ENCODE results near the gene ZDHHC20.
"Not testable (repeated sequence)": the region's sequence is repeated elsewhere in the genome, so short reads cannot be mapped to it uniquely, and the experiment has no call there.

The ZDHHC20 gene

DNA sequence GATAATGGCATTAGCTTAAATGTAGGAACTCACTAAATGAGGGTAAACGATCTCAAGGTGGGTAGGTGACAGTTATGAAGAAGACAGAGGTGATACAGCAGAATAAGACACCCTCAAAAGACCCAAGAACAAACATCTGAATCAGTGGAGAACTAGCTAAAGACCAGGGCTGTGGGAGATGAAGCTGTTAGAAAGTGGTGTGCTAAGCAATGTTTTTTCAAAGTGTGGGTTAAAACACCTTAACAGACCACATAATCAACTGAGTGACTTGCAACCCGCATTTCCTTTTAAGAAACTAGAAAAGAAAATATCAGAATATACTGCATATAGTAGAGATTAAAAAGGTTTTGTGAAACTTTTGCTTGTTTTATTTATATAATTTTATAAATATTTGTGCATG is 70.0 kb downstream of the ZDHHC20 start:
- peaks cover 7% of the 10 kb centered on the region for H3K36me3 ChIP-seq (ENCODE audit: insufficient read depth, low read length)
- no peak overlapping the region for H3K9ac ChIP-seq (ENCODE audit: low read length)
- H3K27ac ChIP-seq (ENCODE audit: low read depth, low read length): no peak overlapping the region
- no peaks in the 10 kb centered on the region for H3K27me3 ChIP-seq (ENCODE audit: control insufficient read depth in 1 of 2, insufficient read depth in 2 of 2, low read length in 2 of 2)
- H3K4me3 ChIP-seq (ENCODE audit: low read depth in 1 of 2, low read length in 2 of 2): no peak overlapping the region
- H3K4me1 ChIP-seq (ENCODE audit: insufficient read depth, low read length): no peaks in the 10 kb centered on the region
- no peaks in the 10 kb centered on the region for H3K9me3 ChIP-seq (ENCODE audit: low read length)

DNA sequence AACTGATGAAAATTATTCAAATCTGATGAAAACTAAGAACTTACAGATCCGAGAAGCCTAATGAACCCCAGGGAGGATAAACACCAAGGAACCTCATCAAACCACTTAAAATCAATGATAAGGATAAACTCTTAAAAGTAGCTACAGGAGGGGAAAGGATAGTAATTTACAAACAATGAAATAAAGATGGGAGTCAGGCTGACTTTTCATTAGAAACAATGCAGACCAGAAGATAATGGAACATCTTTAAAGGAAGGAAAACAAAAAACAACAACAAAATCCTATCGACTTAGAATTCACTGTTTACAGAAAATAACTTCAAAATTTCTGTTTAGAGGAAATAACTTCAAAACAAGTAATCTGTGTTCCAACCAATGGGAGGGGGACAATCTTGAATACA is 73.4 kb downstream of the ZDHHC20 start:
- Histone ChIP-seq H3K9me3 (ENCODE audit: low read length) (no peaks in the 10 kb centered on the region), H3K27me3 (ENCODE audit: control insufficient read depth in 1 of 2, insufficient read depth in 2 of 2, low read length in 2 of 2) (no peaks in the 10 kb centered on the region), H3K4me3 (ENCODE audit: low read depth in 1 of 2, low read length in 2 of 2) (no peak overlapping the region), H3K4me1 (ENCODE audit: insufficient read depth, low read length) (no peaks in the 10 kb centered on the region), H3K9ac (ENCODE audit: low read length) (no peak overlapping the region), H3K27ac (ENCODE audit: low read depth, low read length) (no peak overlapping the region), H3K36me3 (ENCODE audit: insufficient read depth, low read length) (peaks cover 21% of the 10 kb centered on the region)

DNA sequence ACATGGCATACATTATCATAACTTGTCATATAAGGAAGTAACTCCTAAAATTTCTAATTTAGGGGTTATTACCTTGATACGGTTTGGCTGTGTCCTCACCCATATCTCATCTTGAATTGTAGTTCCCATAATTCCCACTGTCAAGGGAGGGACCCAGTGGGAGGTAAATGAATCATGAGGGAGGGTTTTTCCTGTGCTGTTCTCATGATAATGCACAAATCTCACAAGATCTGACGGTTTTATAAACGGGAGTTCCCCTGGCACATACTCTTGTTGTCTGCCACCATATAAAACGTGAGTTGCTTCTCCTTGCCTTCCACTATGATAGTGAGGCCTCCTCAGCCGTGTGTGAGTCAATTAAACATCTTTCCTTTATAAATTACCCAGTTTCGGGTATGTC is 76.0 kb downstream of the ZDHHC20 start:
- H3K27me3 ChIP-seq (ENCODE audit: control insufficient read depth in 1 of 2, insufficient read depth in 2 of 2, low read length in 2 of 2): no peaks in the 10 kb centered on the region
- no peaks in the 10 kb centered on the region for H3K4me1 ChIP-seq (ENCODE audit: insufficient read depth, low read length)
- no peak overlapping the region for H3K4me3 ChIP-seq (ENCODE audit: low read depth in 1 of 2, low read length in 2 of 2)
- no peaks in the 10 kb centered on the region for H3K9me3 ChIP-seq (ENCODE audit: low read length)
- peaks cover 21% of the 10 kb centered on the region for H3K36me3 ChIP-seq (ENCODE audit: insufficient read depth, low read length)
- H3K27ac ChIP-seq (ENCODE audit: low read depth, low read length): no peak overlapping the region
- no peak overlapping the region for H3K9ac ChIP-seq (ENCODE audit: low read length)

DNA sequence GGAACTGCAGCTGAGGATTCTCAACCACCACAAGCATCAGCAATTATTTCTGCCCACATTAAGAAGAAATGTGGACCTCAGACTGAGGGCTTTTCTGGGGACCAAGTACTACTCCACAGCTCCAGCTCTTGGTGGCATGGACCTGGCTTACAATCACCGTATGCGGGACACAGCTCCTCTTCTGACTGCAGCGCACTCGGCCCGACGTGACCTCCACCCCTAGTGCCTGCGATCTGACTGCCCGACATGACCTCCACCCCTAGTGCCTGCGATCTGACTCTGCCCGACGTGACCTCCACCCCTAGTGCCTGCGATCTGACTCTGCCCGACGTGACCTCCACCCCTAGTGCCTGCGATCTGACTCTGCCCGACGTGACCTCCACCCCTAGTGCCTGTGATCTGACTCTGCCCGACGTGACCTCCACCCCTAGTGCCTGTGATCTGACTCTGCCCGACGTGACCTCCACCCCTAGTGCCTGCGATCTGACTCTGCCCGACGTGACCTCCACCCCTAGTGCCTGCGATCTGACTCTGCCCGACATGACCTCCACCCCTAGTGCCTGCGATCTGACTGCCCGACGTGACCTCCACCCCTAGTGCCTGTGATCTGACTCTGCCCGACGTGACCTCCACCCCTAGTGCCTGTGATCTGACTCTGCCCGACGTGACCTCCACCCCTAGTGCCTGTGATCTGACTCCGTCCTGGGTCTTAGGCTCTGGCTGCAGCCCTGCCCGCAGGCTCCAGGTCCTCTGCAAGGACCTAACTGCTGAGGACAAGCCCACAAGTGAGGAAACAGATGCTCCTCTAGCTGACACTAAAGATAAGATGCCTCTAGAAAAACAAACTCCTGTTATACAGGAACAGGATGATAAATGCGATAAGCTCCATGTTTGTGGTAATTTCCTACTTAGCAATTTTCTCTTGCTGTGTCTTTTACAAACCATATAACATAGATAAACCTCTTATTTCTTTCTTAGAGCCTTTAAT is 81.8 kb downstream of the ZDHHC20 start:
- H3K27ac ChIP-seq (ENCODE audit: low read depth, low read length); H3K27me3 ChIP-seq (ENCODE audit: control insufficient read depth in 1 of 2, insufficient read depth in 2 of 2, low read length in 2 of 2); H3K4me1 ChIP-seq (ENCODE audit: insufficient read depth, low read length); H3K9me3 ChIP-seq (ENCODE audit: low read length); H3K4me3 ChIP-seq (ENCODE audit: low read depth in 1 of 2, low read length in 2 of 2); H3K9ac ChIP-seq (ENCODE audit: low read length); H3K36me3 ChIP-seq (ENCODE audit: insufficient read depth, low read length): not testable (repeated sequence)

DNA sequence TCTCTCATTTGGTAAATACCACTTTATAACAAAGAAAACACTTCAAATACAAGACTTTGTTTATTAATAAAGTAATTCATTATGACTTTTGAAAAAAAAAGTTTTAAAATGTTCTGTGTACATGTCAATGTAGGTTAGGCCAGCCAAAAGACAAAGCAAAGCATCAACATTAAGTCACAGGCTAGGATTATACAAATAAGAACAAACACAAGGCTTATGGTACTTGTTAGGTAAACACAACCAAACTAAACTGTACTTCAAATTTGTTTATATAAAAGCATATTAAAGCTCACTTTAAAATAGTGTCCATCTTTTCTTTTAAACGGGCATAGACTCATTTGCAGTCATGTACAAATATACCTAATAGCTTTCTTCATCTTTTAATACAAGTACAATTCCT is 86.6 kb downstream of the ZDHHC20 start:
- Histone ChIP-seq H3K4me3 (ENCODE audit: low read depth in 1 of 2, low read length in 2 of 2) (no peak overlapping the region), H3K4me1 (ENCODE audit: insufficient read depth, low read length) (no peaks in the 10 kb centered on the region), H3K9me3 (ENCODE audit: low read length) (no peaks in the 10 kb centered on the region), H3K27ac (ENCODE audit: low read depth, low read length) (no peak overlapping the region), H3K9ac (ENCODE audit: low read length) (no peak overlapping the region), H3K36me3 (ENCODE audit: insufficient read depth, low read length) (no peaks in the 10 kb centered on the region), H3K27me3 (ENCODE audit: control insufficient read depth in 1 of 2, insufficient read depth in 2 of 2, low read length in 2 of 2) (no peaks in the 10 kb centered on the region)

DNA sequence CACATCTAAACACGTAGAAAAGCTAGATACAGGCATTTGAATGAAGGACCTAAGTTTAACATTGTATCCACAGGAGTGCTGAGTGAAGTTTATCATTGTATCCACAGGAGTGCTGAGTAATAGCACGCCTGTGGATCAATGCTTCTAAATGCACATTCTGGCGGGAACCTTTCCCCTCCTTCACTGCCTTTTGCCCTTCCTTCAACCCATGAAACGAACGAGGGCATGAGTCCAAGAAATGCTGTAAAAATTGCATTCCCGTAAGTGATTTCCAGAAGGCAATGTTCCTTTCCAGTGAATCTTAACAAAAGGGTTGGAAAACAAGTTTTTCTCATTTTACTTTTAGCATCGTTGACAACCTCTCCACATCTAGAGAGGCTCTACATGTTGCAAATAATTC is 88.1 kb downstream of the ZDHHC20 start:
- Histone ChIP-seq H3K27ac (ENCODE audit: low read depth, low read length) (no peak overlapping the region), H3K9ac (ENCODE audit: low read length) (no peak overlapping the region), H3K4me3 (ENCODE audit: low read depth in 1 of 2, low read length in 2 of 2) (no peak overlapping the region), H3K36me3 (ENCODE audit: insufficient read depth, low read length) (no peaks in the 10 kb centered on the region), H3K27me3 (ENCODE audit: control insufficient read depth in 1 of 2, insufficient read depth in 2 of 2, low read length in 2 of 2) (no peaks in the 10 kb centered on the region), H3K4me1 (ENCODE audit: insufficient read depth, low read length) (no peaks in the 10 kb centered on the region), H3K9me3 (ENCODE audit: low read length) (no peaks in the 10 kb centered on the region)

DNA sequence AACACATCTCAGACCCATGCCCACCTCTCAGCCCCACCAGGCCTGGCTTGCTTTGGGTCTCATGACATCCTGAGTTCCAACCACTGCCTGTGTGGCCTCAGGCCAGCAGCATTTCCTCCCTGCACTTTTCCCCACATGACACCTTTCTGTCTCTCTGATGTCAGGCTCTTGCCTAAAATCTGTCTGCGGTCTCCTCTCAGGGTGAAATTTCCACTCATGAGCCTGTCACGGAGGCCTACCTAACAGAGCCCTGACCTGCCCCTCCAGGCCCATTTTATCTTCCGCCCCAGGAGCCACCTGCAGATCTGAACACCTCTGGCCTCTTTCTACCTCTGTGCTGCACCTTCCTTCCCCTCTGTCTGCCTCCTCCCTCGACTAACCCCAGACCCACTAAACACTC is 93.5 kb downstream of the ZDHHC20 start:
- Histone ChIP-seq H3K4me3 (ENCODE audit: low read depth in 1 of 2, low read length in 2 of 2) (no peak overlapping the region), H3K9ac (ENCODE audit: low read length) (no peak overlapping the region), H3K9me3 (ENCODE audit: low read length) (no peaks in the 10 kb centered on the region), H3K27me3 (ENCODE audit: control insufficient read depth in 1 of 2, insufficient read depth in 2 of 2, low read length in 2 of 2) (no peaks in the 10 kb centered on the region), H3K27ac (ENCODE audit: low read depth, low read length) (no peak overlapping the region), H3K4me1 (ENCODE audit: insufficient read depth, low read length) (no peaks in the 10 kb centered on the region), H3K36me3 (ENCODE audit: insufficient read depth, low read length) (no peaks in the 10 kb centered on the region)

DNA sequence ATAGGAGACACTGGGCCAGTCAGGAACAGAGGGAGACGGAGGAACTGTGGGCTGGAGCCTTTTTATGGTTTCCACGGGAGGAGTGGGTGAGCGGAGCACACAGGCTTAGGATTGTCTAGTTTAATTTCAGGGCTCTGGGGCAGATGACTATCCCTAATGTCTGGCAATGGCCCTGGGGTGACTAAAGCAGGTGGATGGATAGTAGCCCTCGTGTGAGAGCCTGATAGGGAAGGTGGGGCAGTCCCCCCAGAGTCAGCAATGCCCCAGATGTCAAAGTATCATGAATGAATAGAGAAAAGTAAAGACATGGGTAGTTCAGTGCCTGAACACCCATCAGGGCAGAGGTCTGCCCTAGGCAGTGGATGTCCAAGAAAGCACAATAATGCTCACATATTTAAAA is 94.2 kb downstream of the ZDHHC20 start:
- Histone ChIP-seq H3K4me3 (ENCODE audit: low read depth in 1 of 2, low read length in 2 of 2) (no peak overlapping the region), H3K27ac (ENCODE audit: low read depth, low read length) (no peak overlapping the region), H3K9ac (ENCODE audit: low read length) (no peak overlapping the region), H3K9me3 (ENCODE audit: low read length) (no peaks in the 10 kb centered on the region), H3K36me3 (ENCODE audit: insufficient read depth, low read length) (no peaks in the 10 kb centered on the region), H3K27me3 (ENCODE audit: control insufficient read depth in 1 of 2, insufficient read depth in 2 of 2, low read length in 2 of 2) (no peaks in the 10 kb centered on the region), H3K4me1 (ENCODE audit: insufficient read depth, low read length) (no peaks in the 10 kb centered on the region)

DNA sequence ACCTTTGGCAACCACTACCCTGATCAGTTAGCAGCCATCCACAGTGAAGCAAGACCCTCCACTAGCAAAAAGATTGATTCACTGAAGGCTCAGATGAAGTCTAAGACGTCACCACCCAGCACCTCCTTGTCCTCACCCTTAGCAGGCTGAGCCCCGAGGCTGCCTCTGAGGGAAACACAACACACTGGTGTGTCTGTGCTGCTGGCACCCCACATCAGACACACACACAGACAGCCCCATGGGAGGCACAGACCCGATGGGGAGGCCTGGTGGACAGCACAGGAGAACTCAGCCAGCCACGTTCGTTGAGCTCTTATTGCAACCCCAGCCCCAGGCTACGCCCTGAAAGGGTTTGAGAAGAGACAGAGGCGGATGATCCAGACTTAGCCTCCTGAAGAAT is 94.7 kb downstream of the ZDHHC20 start:
- H3K9ac ChIP-seq (ENCODE audit: low read length): no peak overlapping the region
- no peaks in the 10 kb centered on the region for H3K36me3 ChIP-seq (ENCODE audit: insufficient read depth, low read length)
- no peak overlapping the region for H3K4me3 ChIP-seq (ENCODE audit: low read depth in 1 of 2, low read length in 2 of 2)
- H3K9me3 ChIP-seq (ENCODE audit: low read length): no peaks in the 10 kb centered on the region
- no peak overlapping the region for H3K27ac ChIP-seq (ENCODE audit: low read depth, low read length)
- H3K27me3 ChIP-seq (ENCODE audit: control insufficient read depth in 1 of 2, insufficient read depth in 2 of 2, low read length in 2 of 2): no peaks in the 10 kb centered on the region
- H3K4me1 ChIP-seq (ENCODE audit: insufficient read depth, low read length): no peaks in the 10 kb centered on the region

DNA sequence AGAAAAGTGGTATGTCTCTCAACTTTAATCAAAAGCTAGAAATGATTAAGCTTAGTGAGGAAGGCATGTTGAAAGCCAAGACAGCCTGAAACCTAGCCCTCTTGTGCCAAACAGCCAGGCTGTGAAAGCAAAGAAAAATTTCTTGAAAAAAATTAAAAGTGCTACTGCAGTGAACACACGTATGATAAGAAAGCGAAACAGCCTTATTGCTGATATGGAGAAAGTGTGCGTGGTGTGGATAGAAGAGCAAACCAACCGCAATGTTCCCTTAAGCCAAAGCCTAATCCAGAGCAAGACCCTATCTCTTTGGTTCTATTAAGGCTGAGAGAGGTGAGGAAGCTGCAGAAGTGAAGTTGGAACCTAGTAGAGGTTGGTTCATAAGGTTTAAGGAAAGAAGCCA is 96.4 kb downstream of the ZDHHC20 start:
- Histone ChIP-seq H3K36me3 (ENCODE audit: insufficient read depth, low read length) (no peaks in the 10 kb centered on the region), H3K27ac (ENCODE audit: low read depth, low read length) (no peak overlapping the region), H3K4me3 (ENCODE audit: low read depth in 1 of 2, low read length in 2 of 2) (no peak overlapping the region), H3K27me3 (ENCODE audit: control insufficient read depth in 1 of 2, insufficient read depth in 2 of 2, low read length in 2 of 2) (no peaks in the 10 kb centered on the region), H3K9me3 (ENCODE audit: low read length) (no peaks in the 10 kb centered on the region), H3K4me1 (ENCODE audit: insufficient read depth, low read length) (no peaks in the 10 kb centered on the region), H3K9ac (ENCODE audit: low read length) (no peak overlapping the region)

DNA sequence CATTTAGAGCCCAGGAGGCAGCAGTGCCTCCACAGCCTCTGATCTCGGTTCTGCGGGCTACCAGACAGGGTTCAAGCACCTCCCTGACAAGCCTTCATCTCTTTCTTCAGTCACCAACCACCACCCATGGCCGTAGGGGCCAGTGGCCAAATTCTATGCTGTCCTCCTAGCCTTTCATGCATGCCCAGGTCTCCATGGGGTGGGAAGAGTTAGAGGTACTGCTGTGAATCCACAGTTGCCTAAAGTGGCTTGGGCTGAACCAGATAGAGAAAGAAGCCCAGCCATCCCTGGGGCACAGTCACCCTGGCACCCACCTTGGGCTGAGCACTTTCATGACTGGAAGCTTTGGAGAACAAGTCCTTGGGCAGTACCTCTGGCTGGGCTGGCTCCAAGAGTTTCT is 97.4 kb downstream of the ZDHHC20 start:
- Histone ChIP-seq H3K4me1 (ENCODE audit: insufficient read depth, low read length) (no peaks in the 10 kb centered on the region), H3K9ac (ENCODE audit: low read length) (no peak overlapping the region), H3K9me3 (ENCODE audit: low read length) (no peaks in the 10 kb centered on the region), H3K27ac (ENCODE audit: low read depth, low read length) (no peak overlapping the region), H3K36me3 (ENCODE audit: insufficient read depth, low read length) (no peaks in the 10 kb centered on the region), H3K27me3 (ENCODE audit: control insufficient read depth in 1 of 2, insufficient read depth in 2 of 2, low read length in 2 of 2) (no peaks in the 10 kb centered on the region), H3K4me3 (ENCODE audit: low read depth in 1 of 2, low read length in 2 of 2) (no peak overlapping the region)

DNA sequence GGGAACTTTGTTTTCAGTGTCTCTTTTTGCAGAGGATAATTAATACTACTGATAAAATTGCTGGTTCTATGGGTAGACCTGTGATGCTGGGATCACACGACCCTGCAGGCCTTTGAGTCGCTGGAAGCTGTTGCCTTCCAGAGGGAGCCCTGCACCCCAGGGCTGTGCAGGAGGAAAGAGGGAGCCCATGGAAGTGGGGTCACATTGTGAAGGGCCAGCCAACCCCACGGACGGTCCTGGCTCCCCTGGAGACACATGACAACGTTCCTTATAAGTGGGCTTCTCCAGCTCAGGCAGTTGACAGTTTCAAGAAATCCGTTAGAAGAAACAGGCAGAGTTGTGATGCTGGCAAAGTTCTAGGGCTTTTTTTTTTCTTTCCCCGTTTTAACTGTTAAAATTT is 98.0 kb downstream of the ZDHHC20 start:
- Histone ChIP-seq H3K4me1 (ENCODE audit: insufficient read depth, low read length) (no peaks in the 10 kb centered on the region), H3K9me3 (ENCODE audit: low read length) (no peaks in the 10 kb centered on the region), H3K4me3 (ENCODE audit: low read depth in 1 of 2, low read length in 2 of 2) (no peak overlapping the region), H3K9ac (ENCODE audit: low read length) (no peak overlapping the region), H3K27me3 (ENCODE audit: control insufficient read depth in 1 of 2, insufficient read depth in 2 of 2, low read length in 2 of 2) (no peaks in the 10 kb centered on the region), H3K27ac (ENCODE audit: low read depth, low read length) (no peak overlapping the region), H3K36me3 (ENCODE audit: insufficient read depth, low read length) (no peaks in the 10 kb centered on the region)
